Measurements from ENCODE around the gene RND2.

- no peak for TF ChIP-seq CTCF (IDR thresholded peaks at IDR 0.05)
- no peak for TF ChIP-seq POLR2AphosphoS5 (IDR thresholded peaks at IDR 0.05)
- no peak for TF ChIP-seq POLR2A (IDR thresholded peaks at IDR 0.05)
These were observed 3.3 kb downstream of the RND2 start for GRCh38 chr17:43028221-43028861.
